SH-SY5Y (cell line): ENCODE data around the gene UBAP2.

Source experiments
- GATA2 ChIP-seq: IDR thresholded peaks from 2 replicates; pipeline ENCODE4 v1.6.1; 2011; ENCODE audit warnings: mild to moderate bottlenecking, low read depth, low read length
- GATA3 ChIP-seq: IDR thresholded peaks from 2 replicates; pipeline ENCODE4 v1.6.1; 2011; ENCODE audit warnings: low read depth, mild to moderate bottlenecking, low read length, moderate library complexity

GRCh38 chr9:34010979-34011378 lies 37.7 kb downstream of the UBAP2 start:
- TF ChIP-seq GATA2 (no peak), GATA3 (no peak)
